Measurements from ENCODE around the gene ACY1.
"Not testable (repeated sequence)": the region's sequence is repeated elsewhere in the genome, so short reads cannot be mapped to it uniquely, and the experiment has no call there.

Gene ACY1

DNA sequence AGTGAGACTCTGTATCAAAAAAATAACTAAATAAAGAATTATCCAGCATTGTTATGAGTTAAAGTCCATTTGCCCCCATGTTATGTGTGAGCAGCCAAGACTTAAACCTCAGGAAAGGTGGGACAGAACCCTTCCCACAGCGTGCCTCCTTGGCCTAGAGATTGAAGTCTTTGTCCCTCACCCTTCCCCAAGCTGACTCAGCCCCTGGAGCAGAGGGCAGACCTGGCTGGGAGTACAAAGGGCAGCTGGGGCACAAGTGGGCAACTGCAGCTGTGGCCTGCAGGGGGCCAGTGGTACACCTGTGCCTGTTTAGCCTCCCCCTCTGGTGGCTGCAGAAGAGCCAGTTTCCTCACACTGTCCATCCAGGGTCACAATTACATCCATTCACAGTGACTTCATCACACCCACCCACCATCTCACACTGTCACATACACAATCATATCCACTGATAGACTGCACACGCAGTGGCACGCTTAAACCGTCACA is 940 bp upstream of the ACY1 start:
- Mint-ChIP-seq H3K4me1 (peaks cover 27% of the 10 kb centered on the region), H3K27me3 (no peaks in the 10 kb centered on the region), H3K4me3 (peak overlapping the region; percentile 92), H3K9me3 (no peaks in the 10 kb centered on the region), H3K36me3 (ENCODE audit: low read depth) (no peaks in the 10 kb centered on the region), H3K27ac (peak overlapping the region; percentile 91)
- DNase-seq (peak; percentile 56), ATAC-seq (peak; percentile 40)

GRCh38 chr3:51983578-51984268 is 388 bp downstream of the ACY1 start:
- Mint-ChIP-seq H3K9me3 (no peaks in the 10 kb centered on the region), H3K27me3 (no peaks in the 10 kb centered on the region), H3K36me3 (ENCODE audit: low read depth) (no peaks in the 10 kb centered on the region), H3K27ac (peak overlapping the region; percentile 91), H3K4me1 (peaks cover 24% of the 10 kb centered on the region), H3K4me3 (peak overlapping the region; percentile 92)
- DNase-seq, result no peak
- no peak for ATAC-seq

GRCh38 chr3:51984269-51984647 is 923 bp downstream of the ACY1 start:
- DNase-seq (no peak), ATAC-seq (no peak)
- Mint-ChIP-seq H3K27ac (peak overlapping the region; percentile 91), H3K9me3 (no peaks in the 10 kb centered on the region), H3K36me3 (ENCODE audit: low read depth) (peaks cover 2% of the 10 kb centered on the region), H3K4me1 (peaks cover 24% of the 10 kb centered on the region), H3K27me3 (no peaks in the 10 kb centered on the region), H3K4me3 (peak overlapping the region; percentile 92)

DNA sequence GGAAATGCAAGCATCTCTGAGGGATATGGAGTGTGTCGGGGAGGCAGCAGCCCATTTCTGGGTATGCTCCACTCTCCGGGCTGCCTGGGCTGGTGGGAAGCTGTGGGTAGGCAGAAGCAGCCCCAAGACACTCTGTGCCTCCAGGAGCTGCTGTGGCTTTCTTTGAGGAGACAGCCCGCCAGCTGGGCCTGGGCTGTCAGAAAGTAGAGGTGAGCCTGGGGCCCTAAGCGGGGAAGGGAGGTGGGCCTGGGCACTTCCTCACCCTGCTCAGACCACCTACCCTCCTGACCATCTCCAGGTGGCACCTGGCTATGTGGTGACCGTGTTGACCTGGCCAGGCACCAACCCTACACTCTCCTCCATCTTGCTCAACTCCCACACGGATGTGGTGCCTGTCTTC is 1.7 kb downstream of the ACY1 start:
- ATAC-seq (no peak), DNase-seq (no peak)
- peaks cover 24% of the 10 kb centered on the region for H3K4me1 Mint-ChIP-seq
- peak overlapping the region; percentile 15 for H3K27ac Mint-ChIP-seq
- H3K9me3 Mint-ChIP-seq, result no peaks in the 10 kb centered on the region
- peak overlapping the region; percentile 92 for H3K4me3 Mint-ChIP-seq
- peaks cover 2% of the 10 kb centered on the region for H3K36me3 Mint-ChIP-seq (ENCODE audit: low read depth)
- H3K27me3 Mint-ChIP-seq, result no peaks in the 10 kb centered on the region

DNA sequence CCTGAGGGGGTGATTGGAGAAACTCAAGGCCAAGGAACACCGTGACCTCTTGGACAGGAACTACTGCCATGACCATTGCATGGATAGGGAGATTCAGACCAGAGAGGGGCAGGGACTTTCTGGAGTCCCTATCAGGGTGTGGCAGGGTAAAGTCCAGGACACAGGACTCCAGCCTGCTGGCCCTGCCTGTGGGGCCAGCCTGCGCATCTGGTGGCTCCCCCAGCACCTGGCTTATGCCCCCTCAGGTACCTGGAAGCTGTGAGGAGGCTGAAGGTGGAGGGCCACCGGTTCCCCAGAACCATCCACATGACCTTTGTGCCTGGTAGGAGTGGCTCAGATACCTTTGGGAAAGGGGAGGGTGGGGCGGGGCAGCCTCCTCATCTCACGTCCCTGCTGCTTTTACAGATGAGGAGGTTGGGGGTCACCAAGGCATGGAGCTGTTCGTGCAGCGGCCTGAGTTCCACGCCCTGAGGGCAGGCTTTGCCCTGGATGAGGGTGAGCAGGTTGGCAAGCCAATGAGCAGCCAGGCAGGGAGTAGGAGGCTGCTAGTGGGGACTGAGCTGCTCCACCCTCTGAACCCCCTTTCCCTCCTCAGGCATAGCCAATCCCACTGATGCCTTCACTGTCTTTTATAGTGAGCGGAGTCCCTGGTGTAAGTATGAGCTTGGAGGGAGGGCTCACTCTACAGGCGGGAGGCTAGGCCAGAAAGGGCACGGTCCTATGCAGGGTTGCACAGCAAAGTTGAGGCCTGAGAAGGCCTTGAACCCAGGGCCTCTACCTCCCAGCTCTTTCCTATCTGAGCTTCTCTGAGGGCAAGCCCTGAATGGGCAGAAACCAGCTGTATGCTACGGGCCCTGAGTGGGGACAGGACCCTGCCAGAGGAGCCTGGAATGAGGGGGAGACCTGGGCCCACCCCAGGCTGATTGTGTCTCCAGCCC is 2.9 kb downstream of the ACY1 start:
- no peak for ATAC-seq
- Mint-ChIP-seq H3K27ac (no peak overlapping the region), H3K4me1 (peaks cover 24% of the 10 kb centered on the region), H3K36me3 (ENCODE audit: low read depth) (peaks cover 2% of the 10 kb centered on the region), H3K9me3 (no peaks in the 10 kb centered on the region), H3K4me3 (no peak overlapping the region), H3K27me3 (no peaks in the 10 kb centered on the region)
- no peak for DNase-seq

- DNase-seq (no peak), ATAC-seq (no peak)
- H3K9me3 Mint-ChIP-seq, result no peaks in the 10 kb centered on the region
- no peak overlapping the region for H3K4me3 Mint-ChIP-seq
- peaks cover 12% of the 10 kb centered on the region for H3K36me3 Mint-ChIP-seq (ENCODE audit: low read depth)
- H3K27ac Mint-ChIP-seq, result no peak overlapping the region
- H3K27me3 Mint-ChIP-seq, result no peaks in the 10 kb centered on the region
- peaks cover 20% of the 10 kb centered on the region for H3K4me1 Mint-ChIP-seq
These were observed 4.2 kb downstream of the ACY1 start for GRCh38 chr3:51987568-51987967.

DNA sequence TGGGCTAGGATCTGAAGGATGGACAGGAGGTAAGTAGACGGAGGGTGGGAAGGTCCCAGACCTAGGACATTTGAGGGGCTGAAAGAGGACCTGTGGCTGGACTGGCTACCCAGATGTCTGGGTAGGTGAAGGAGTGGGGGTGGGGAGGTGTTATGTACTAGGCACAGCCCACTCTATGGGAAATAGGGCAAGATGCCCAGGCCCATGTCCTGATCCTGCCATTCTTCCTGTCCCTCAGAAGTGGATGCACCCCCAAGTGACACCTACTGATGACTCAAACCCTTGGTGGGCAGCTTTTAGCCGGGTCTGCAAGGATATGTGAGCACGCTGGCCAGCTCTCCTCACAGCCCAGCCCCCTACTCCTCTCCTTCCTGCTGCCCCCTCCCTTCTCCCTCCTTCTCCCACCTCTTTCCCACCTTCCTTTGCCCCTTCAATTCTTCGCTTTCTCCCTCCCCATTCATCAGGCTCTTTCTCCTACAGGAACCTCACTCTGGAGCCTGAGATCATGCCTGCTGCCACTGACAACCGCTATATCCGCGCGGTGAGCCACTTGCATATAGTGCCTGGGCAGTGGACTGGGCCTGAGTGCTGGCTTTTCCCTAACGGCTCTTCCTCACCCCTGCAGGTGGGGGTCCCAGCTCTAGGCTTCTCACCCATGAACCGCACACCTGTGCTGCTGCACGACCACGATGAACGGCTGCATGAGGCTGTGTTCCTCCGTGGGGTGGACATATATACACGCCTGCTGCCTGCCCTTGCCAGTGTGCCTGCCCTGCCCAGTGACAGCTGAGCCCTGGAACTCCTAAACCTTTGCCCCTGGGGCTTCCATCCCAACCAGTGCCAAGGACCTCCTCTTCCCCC is 5.2 kb downstream of the ACY1 start:
- no peak for DNase-seq

GRCh38 chr3:51990501-51990971 is 7.2 kb downstream of the ACY1 start:
- not testable (repeated sequence) for DNase-seq, H3K9me3 Mint-ChIP-seq, H3K27me3 Mint-ChIP-seq, H3K27ac Mint-ChIP-seq, H3K4me3 Mint-ChIP-seq, ATAC-seq
- peaks cover 40% of the 10 kb centered on the region for H3K36me3 Mint-ChIP-seq (ENCODE audit: low read depth)
- H3K4me1 Mint-ChIP-seq, result peaks cover 34% of the 10 kb centered on the region

More for the DNA sequence above, 5.2 kb downstream of the ACY1 start:
- Mint-ChIP-seq H3K27me3 (no peaks in the 10 kb centered on the region), H3K9me3 (no peaks in the 10 kb centered on the region), H3K36me3 (ENCODE audit: low read depth) (peaks cover 20% of the 10 kb centered on the region), H3K4me3 (no peak overlapping the region), H3K4me1 (peaks cover 23% of the 10 kb centered on the region), H3K27ac (peak overlapping the region; percentile 46)
- ATAC-seq, result no peak

GRCh38 chr3:51992017-51992682 is 8.8 kb downstream of the ACY1 start:
- H3K9me3 Mint-ChIP-seq, result no peaks in the 10 kb centered on the region
- DNase-seq (no peak), ATAC-seq (no peak)
- no peaks in the 10 kb centered on the region for H3K27me3 Mint-ChIP-seq
- H3K27ac Mint-ChIP-seq, result peak overlapping the region; percentile 100
- peaks cover 38% of the 10 kb centered on the region for H3K4me1 Mint-ChIP-seq
- peak overlapping the region; percentile 100 for H3K4me3 Mint-ChIP-seq
- peaks cover 43% of the 10 kb centered on the region for H3K36me3 Mint-ChIP-seq (ENCODE audit: low read depth)

DNA sequence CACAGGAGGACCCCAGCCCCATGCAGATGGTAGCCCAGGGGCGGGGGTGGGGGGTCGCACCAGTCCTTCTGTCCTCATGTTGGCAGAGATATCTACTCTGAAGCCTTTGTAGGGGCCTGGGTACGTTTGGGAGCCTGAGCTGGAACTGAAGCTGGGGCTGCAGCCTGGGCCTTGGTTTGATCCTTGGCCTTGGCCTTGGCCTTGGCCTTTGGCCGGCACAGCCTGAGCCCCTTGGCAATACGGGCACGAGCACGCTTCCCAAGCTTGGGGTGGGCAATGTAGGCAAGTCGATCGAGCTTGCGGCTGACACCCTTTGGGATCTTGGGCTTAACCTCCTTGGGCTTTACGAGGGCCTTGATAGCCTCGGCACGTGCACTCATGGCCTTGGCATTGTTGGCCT is 10.3 kb downstream of the ACY1 start:
- Mint-ChIP-seq H3K27ac (peak overlapping the region; percentile 100), H3K4me3 (peak overlapping the region; percentile 100), H3K36me3 (ENCODE audit: low read depth) (peaks cover 43% of the 10 kb centered on the region), H3K4me1 (peaks cover 38% of the 10 kb centered on the region)
- DNase-seq, ATAC-seq, H3K9me3 Mint-ChIP-seq, H3K27me3 Mint-ChIP-seq: not testable (repeated sequence)

- ATAC-seq (no peak), DNase-seq (no peak)
- Mint-ChIP-seq H3K9me3 (no peaks in the 10 kb centered on the region), H3K27ac (peak overlapping the region; percentile 100), H3K36me3 (ENCODE audit: low read depth) (peaks cover 41% of the 10 kb centered on the region), H3K27me3 (no peaks in the 10 kb centered on the region), H3K4me3 (peak overlapping the region; percentile 100), H3K4me1 (peaks cover 38% of the 10 kb centered on the region)
These were observed 11.2 kb downstream of the ACY1 start for GRCh38 chr3:51994530-51994929.

DNA sequence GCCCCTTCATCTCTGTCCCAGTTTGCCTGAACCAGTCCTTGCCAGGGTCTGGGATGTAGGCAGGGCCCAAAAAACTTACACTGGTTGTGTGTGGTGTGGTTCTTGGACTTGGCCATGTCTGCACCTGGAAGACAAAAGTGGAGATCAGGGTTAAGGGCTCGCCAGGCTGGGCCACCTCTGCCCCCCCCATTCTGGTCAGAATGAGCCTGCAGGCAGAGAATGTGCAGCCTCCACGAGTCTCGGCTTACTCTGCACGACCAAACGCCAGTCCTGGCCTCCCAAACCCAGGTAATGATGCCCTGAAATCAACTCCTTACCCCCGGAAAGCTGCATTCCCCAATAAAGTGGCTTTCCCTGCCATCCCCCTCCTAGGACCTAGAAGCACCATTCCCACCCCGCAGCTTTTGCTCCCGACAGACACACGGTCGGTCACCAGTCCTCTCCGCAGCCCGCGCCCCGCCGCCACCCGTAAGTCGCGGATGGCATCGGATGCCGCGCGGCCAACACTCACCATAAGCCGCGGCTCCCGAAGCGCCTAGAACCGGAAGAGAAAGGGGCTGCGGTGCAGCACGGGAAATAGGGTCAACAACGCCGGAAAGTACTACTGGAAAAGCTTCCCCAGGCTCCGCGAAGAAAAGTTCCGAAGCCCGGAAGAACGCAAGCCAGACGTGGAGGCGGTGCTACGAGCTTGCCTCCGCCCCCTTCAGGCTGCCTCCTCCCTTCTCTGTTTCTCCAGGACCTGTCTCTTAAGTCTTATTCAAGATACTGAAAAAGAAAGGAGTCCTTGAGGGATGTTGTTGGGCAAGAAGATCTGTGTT is 12.2 kb downstream of the ACY1 start, which contains the start of gene RPL29:
Gene RPL29, minus strand, starts transcription at position 550 of the 818 bp plus-strand sequence. Its CDS starts 434 bp downstream, at position 116.
- Mint-ChIP-seq H3K27ac (peak within 1 kb of the TSS; percentile 100), H3K9me3 (no peaks in the 10 kb centered on the region), H3K4me1 (peaks cover 38% of the 10 kb centered on the region), H3K27me3 (peaks cover 4% of the 10 kb centered on the region), H3K36me3 (ENCODE audit: low read depth) (peaks cover 41% of the 10 kb centered on the region), H3K4me3 (peak within 1 kb of the TSS; percentile 100)
- DNase-seq (peak; percentile 91), ATAC-seq (peak; percentile 89)

- Mint-ChIP-seq H3K27ac (no peak overlapping the region), H3K4me3 (no peak overlapping the region), H3K36me3 (ENCODE audit: low read depth) (peaks cover 35% of the 10 kb centered on the region), H3K4me1 (peaks cover 36% of the 10 kb centered on the region), H3K27me3 (peaks cover 4% of the 10 kb centered on the region), H3K9me3 (no peaks in the 10 kb centered on the region)
- no peak for DNase-seq
- ATAC-seq, result no peak
These were observed 13.8 kb downstream of the ACY1 start for GRCh38 chr3:51997172-51997571.
